SJSA1 (cell line): ENCODE data around the gene COL4A2. TPM values are rescaled to one million over a fixed set of nuclear protein-coding genes. Genes with fewer than 3 reads are reported as not detected.

ENCODE experiments used
- DNase-seq, 2 experiments: peaks; one replicate each; pipeline ENCODE4 v3.0.0-alpha.2; 2015 to 2020; ENCODE audit warnings: low spot score in 2 of 2, low read depth in 1 of 2
- H3K27ac ChIP-seq: fragments of 250-450 bp; sonication (Bioruptor Pico); 2 replicates; pipeline ENCODE4 v1.5.1; 2020; ENCODE audit warnings: mild to moderate bottlenecking, moderate library complexity
- H3K27me3 ChIP-seq: fragments of 250-450 bp; sonication (Bioruptor Pico); replicated peaks from 2 replicates; pipeline ENCODE4 v1.5.1; 2020; ENCODE audit warnings: mild to moderate bottlenecking, moderate library complexity
- H3K36me3 ChIP-seq: fragments of 250-450 bp; sonication (Bioruptor Pico); 2 replicates; pipeline ENCODE4 v1.5.1; 2020; ENCODE audit warnings: mild to moderate bottlenecking
- H3K4me1 ChIP-seq: fragments of 250-450 bp; sonication (Bioruptor Pico); replicated peaks from 2 replicates; pipeline ENCODE4 v1.6.1; 2021; ENCODE audit warnings: mild to moderate bottlenecking
- H3K4me3 ChIP-seq: fragments of 250-450 bp; sonication (Bioruptor Pico); 2 replicates; pipeline ENCODE4 v1.5.1; 2020; ENCODE audit warnings: mild to moderate bottlenecking
- H3K9me3 ChIP-seq: fragments of 250-450 bp; sonication (Bioruptor Pico); replicated peaks from 2 replicates; pipeline ENCODE4 v1.5.1; 2020; ENCODE audit warnings: mild to moderate bottlenecking
- total RNA-seq: library from RNA; depleted of rRNA; stranded (reverse); fragments of >200 nt; shearing (Covaris generic); gene quantifications from 2 replicates; pipeline ENCODE4 v1.2.3, GENCODE V29; 2014

COL4A2 gene
- total RNA-seq, 1 experiment from 2014 or later = 741 TPM

- H3K27ac ChIP-seq = no peak overlapping the region
- H3K27me3 ChIP-seq = no peaks in the 10 kb centered on the region
- H3K4me1 ChIP-seq = peaks cover 26% of the 10 kb centered on the region
- no peaks in the 10 kb centered on the region for H3K9me3 ChIP-seq
- DNase-seq = peak in 1 of 2 experiments; percentile 31
- H3K36me3 ChIP-seq = peaks cover 17% of the 10 kb centered on the region
- H3K4me3 ChIP-seq = no peak overlapping the region
Measured at GRCh38 chr13:110290153-110290552, 16.9 kb upstream of the COL4A2 start.

GRCh38 chr13:110290826-110291225 lies 16.3 kb upstream of the COL4A2 start:
- peaks cover 19% of the 10 kb centered on the region for H3K4me1 ChIP-seq
- H3K4me3 ChIP-seq = no peak overlapping the region

GRCh38 chr13:110291286-110291685 lies 15.8 kb upstream of the COL4A2 start:
- peak in 1 of 2 experiments; percentile 46 for DNase-seq
- Histone ChIP-seq H3K4me3 (no peak overlapping the region), H3K27me3 (no peaks in the 10 kb centered on the region), H3K4me1 (peaks cover 15% of the 10 kb centered on the region), H3K36me3 (peaks cover 13% of the 10 kb centered on the region), H3K9me3 (no peaks in the 10 kb centered on the region), H3K27ac (no peak overlapping the region)

More at GRCh38 chr13:110290826-110291225, 16.3 kb upstream of the COL4A2 start:
- Histone ChIP-seq H3K27ac (no peak overlapping the region), H3K9me3 (no peaks in the 10 kb centered on the region), H3K27me3 (no peaks in the 10 kb centered on the region), H3K36me3 (peaks cover 13% of the 10 kb centered on the region)
- DNase-seq = peak in 1 of 2 experiments; percentile 50

GRCh38 chr13:110293037-110293436 lies 14.0 kb upstream of the COL4A2 start:
- no peaks in the 10 kb centered on the region for H3K4me1 ChIP-seq
- DNase-seq = peak in 1 of 2 experiments; percentile 32
- H3K36me3 ChIP-seq = peaks cover 13% of the 10 kb centered on the region
- H3K27ac ChIP-seq = no peak overlapping the region
- H3K9me3 ChIP-seq = no peaks in the 10 kb centered on the region
- H3K4me3 ChIP-seq = no peak overlapping the region
- H3K27me3 ChIP-seq = no peaks in the 10 kb centered on the region

GRCh38 chr13:110293649-110294048 lies 13.4 kb upstream of the COL4A2 start:
- Histone ChIP-seq H3K4me3 (no peak overlapping the region), H3K27ac (no peak overlapping the region), H3K9me3 (no peaks in the 10 kb centered on the region), H3K36me3 (peaks cover 12% of the 10 kb centered on the region), H3K27me3 (no peaks in the 10 kb centered on the region), H3K4me1 (no peaks in the 10 kb centered on the region)
- DNase-seq = no peak

- Histone ChIP-seq H3K27me3 (no peaks in the 10 kb centered on the region), H3K9me3 (no peaks in the 10 kb centered on the region), H3K27ac (no peak overlapping the region), H3K4me3 (no peak overlapping the region), H3K4me1 (no peaks in the 10 kb centered on the region), H3K36me3 (peaks cover 10% of the 10 kb centered on the region)
- DNase-seq = peak in 1 of 2 experiments; percentile 28
Measured at GRCh38 chr13:110294146-110294545, 12.9 kb upstream of the COL4A2 start.

- no peaks in the 10 kb centered on the region for H3K27me3 ChIP-seq
- no peaks in the 10 kb centered on the region for H3K9me3 ChIP-seq
- H3K27ac ChIP-seq = no peak overlapping the region
- no peak overlapping the region for H3K4me3 ChIP-seq
- H3K4me1 ChIP-seq = no peaks in the 10 kb centered on the region
- no peak for DNase-seq
- H3K36me3 ChIP-seq = peaks cover 11% of the 10 kb centered on the region
Measured at GRCh38 chr13:110294622-110295021, 12.5 kb upstream of the COL4A2 start.

- Histone ChIP-seq H3K36me3 (peaks cover 11% of the 10 kb centered on the region), H3K4me3 (no peak overlapping the region), H3K4me1 (peaks cover 21% of the 10 kb centered on the region), H3K27me3 (no peaks in the 10 kb centered on the region), H3K27ac (no peak overlapping the region), H3K9me3 (no peaks in the 10 kb centered on the region)
- peak in 1 of 2 experiments; percentile 39 for DNase-seq
Measured at GRCh38 chr13:110297011-110297410, 10.1 kb upstream of the COL4A2 start.

GRCh38 chr13:110297766-110298504 lies 9.1 kb upstream of the COL4A2 start:
- no peaks in the 10 kb centered on the region for H3K9me3 ChIP-seq
- no peak for DNase-seq
- no peaks in the 10 kb centered on the region for H3K27me3 ChIP-seq
- H3K4me3 ChIP-seq = no peak overlapping the region
- H3K4me1 ChIP-seq = peaks cover 30% of the 10 kb centered on the region
- H3K27ac ChIP-seq = no peak overlapping the region
- peaks cover 20% of the 10 kb centered on the region for H3K36me3 ChIP-seq

- DNase-seq = peak in 1 of 2 experiments; percentile 47
- no peaks in the 10 kb centered on the region for H3K27me3 ChIP-seq
- H3K36me3 ChIP-seq = peaks cover 23% of the 10 kb centered on the region
- no peak overlapping the region for H3K27ac ChIP-seq
- no peak overlapping the region for H3K4me3 ChIP-seq
- H3K9me3 ChIP-seq = no peaks in the 10 kb centered on the region
- H3K4me1 ChIP-seq = peaks cover 38% of the 10 kb centered on the region
Measured at GRCh38 chr13:110298505-110299282, 8.4 kb upstream of the COL4A2 start.

GRCh38 chr13:110299283-110299840 lies 7.7 kb upstream of the COL4A2 start:
- no peaks in the 10 kb centered on the region for H3K27me3 ChIP-seq
- no peaks in the 10 kb centered on the region for H3K9me3 ChIP-seq
- H3K4me1 ChIP-seq = peaks cover 45% of the 10 kb centered on the region
- peak in 1 of 2 experiments; percentile 41 for DNase-seq
- H3K4me3 ChIP-seq = no peak overlapping the region
- no peak overlapping the region for H3K27ac ChIP-seq
- peaks cover 28% of the 10 kb centered on the region for H3K36me3 ChIP-seq

- no peaks in the 10 kb centered on the region for H3K9me3 ChIP-seq
- peaks cover 54% of the 10 kb centered on the region for H3K4me1 ChIP-seq
- H3K36me3 ChIP-seq = peaks cover 35% of the 10 kb centered on the region
- H3K27me3 ChIP-seq = no peaks in the 10 kb centered on the region
- H3K4me3 ChIP-seq = no peak overlapping the region
- peak; percentile 43 to 75 for DNase-seq
- H3K27ac ChIP-seq = peak overlapping the region; percentile 1; the same call in 1 of the 2 replicates
Measured at GRCh38 chr13:110300090-110300815, 6.8 kb upstream of the COL4A2 start.

- no peak for DNase-seq
- Histone ChIP-seq H3K4me1 (peaks cover 58% of the 10 kb centered on the region), H3K27me3 (no peaks in the 10 kb centered on the region)
Measured at GRCh38 chr13:110301083-110301482, 6.0 kb upstream of the COL4A2 start.

More at GRCh38 chr13:110301083-110301482, 6.0 kb upstream of the COL4A2 start:
- no peak overlapping the region for H3K4me3 ChIP-seq
- peaks cover 36% of the 10 kb centered on the region for H3K36me3 ChIP-seq
- H3K27ac ChIP-seq = peak overlapping the region; percentile 68
- H3K9me3 ChIP-seq = no peaks in the 10 kb centered on the region
